Fibroblast of skin of right biceps (primary cell): Measurements from ENCODE around the gene SENP8.
A peak's percentile ranks its signal among the peaks of the same experiment; 100 is the strongest.
"Not testable (repeated sequence)": the region's sequence is repeated elsewhere in the genome, so short reads cannot be mapped to it uniquely, and the experiment has no call there.

Experiments used
- DNase-seq: peaks from one replicate; pipeline ENCODE4 v3.0.0-alpha.2; 2013

The SENP8 gene

DNA sequence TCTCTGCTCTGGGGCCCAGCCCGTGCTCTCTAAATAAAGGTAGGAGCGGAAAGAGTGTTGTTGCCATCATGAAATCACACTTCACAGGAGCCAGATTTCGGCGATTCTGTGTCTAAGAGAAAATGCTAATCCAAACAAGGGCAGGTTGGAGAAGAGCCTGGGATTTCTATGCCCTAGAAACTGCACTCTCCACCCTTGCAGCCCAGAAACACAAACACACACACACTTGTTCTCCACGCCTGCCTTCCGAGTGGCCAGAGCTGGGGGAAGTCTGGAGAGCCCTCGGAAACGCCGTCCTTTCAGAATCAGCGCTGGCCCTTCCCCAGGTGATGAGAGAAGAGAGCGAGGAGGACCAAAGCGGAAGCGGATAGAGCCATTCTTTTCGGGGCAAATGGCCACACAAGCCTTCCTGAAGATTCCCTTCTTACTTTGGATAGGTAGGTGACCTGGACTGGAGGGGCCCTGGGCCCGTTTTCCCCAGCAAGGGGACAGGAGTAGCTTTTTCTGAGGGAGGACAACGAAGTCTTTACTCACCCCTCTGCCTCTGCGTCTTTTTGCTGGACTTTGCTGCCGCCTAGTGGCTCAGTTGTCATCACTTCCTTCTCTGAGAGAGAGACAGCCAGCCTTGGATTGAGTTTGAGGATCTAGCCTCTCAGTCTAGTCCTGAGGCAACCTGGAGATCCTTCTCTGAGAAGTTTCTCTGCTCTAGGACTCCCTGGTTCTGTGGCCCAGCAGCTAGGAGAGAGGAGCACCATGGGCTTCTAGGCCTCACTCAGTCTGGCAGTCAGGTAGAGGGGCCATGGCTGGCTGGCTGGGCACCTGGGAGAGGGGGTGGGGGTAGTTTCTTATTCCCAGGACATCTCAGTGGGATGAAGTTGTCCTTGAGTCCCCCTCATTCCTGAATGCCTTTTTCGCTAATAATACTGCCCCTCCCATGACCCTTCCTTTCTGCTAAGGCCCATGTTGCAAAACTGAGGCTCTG lies 37.7 kb downstream of the SENP8 start:
- peak; percentile 74 for DNase-seq

- DNase-seq, result no peak
Observed at GRCh38 chr15:72156928-72157327, 38.7 kb downstream of the SENP8 start.

GRCh38 chr15:72160696-72161245 lies 42.6 kb downstream of the SENP8 start:
- no peak for DNase-seq

DNA sequence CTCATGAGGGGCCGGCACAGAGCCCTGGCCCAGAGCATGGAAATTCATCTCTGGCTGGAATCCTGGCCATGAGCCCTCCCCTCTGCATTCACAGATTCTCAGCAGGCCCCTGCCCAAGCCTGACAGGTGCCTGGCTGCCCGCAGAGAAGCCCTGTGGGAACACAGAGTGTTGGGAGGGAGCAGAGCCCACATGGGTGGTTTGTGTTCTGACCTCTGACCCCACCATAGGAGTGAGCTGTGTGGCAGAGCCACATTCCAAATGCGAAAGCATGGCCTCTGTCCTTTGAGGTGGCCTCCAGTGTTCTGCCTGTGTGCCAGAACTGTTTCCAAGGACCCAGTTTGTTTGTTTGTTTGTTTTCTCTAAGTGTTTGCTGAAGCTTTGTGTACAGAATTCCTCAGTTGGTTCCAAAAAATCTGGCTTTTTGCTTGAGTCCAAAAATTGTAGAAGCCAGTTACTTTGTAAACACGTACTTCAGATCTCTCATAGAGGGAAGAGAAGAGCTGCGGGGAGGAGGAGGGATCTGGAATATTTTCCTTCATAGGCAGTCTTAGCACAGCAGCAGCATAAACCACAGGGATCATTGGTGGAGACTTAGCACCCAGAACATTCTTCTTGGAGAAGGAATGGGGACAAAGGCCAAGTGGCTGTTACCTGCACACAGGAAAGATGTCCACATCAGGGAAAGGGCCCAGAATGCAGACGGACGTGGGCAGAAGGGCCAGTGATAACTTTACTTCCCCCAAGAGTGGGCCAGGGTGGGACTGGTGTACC lies 43.3 kb downstream of the SENP8 start:
- DNase-seq, result no peak

DNA sequence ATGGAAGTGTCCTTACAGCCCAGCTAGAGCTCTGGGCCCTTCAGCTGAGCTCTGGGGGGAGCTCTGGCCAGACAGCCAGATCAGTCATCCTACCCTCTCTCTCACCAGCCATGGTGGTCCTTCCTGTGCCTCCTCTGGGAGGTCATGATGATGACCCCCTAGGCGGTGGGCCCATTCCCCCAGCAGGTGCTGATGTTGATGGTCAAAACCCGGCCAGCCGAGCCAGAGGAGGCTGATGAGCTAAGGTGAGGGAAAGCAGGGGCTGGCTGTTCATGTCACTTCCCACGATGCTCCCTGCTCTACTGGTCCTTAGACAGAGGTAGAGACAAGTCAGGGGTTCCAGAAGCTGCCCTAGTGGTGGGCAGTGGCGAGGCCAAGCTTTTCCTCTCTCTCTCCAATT lies 44.4 kb downstream of the SENP8 start:
- DNase-seq, result no peak

- no peak for DNase-seq
Observed at GRCh38 chr15:72163719-72164118, 45.5 kb downstream of the SENP8 start.

DNA sequence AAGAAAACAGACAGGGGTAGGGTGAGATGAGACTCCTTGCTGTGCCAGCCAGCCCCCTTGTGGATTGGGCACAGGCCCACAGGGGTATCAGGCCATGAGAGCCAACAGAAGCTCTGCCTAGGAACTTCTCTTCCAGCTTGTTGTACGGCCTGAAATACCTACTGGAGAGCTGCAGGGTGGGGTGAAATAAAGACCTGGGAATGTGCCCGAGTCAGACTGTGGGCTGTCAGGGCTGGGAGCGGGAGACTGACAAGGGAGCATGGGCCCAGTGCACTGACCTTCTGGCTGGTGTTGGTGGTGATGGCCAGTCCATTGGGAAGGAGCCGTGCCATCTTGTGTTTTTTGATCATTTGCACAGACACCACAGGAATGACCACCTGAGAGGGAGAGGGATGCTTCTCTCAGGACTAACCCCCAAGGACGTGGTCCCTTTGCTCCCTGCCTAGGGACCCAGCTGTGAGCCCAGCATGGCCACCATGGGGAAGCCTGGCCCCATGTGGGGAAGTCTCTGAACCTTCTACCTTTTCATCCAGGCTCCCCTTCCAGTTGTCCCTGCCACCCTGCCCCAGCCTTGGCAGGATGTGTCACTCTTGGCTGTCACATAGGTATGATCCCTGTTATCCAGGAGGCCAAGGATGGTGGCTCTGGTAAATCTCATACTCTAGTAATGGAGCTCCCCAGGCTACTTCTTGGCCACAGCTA lies 48.7 kb downstream of the SENP8 start:
- DNase-seq, result no peak

DNA sequence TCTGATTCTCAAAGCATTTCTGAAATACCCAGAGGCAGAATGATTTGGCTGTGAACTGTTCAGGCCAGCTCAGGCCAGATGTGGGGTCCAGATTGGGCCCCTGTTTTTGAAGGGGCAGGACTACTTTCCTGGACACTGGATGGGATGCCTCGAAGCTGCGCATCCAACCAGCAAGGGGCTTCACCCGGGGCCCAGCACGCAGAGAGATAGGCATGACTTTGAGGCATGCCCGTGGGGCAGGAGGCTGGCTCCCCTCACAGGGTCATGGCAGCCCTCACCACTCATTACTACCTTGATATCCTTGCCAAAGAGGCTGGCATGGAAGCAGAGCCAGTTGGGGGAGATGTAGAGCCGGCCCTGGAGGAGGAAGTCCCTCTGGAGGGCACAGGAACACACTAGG lies 49.2 kb downstream of the SENP8 start:
- DNase-seq, result no peak

DNA sequence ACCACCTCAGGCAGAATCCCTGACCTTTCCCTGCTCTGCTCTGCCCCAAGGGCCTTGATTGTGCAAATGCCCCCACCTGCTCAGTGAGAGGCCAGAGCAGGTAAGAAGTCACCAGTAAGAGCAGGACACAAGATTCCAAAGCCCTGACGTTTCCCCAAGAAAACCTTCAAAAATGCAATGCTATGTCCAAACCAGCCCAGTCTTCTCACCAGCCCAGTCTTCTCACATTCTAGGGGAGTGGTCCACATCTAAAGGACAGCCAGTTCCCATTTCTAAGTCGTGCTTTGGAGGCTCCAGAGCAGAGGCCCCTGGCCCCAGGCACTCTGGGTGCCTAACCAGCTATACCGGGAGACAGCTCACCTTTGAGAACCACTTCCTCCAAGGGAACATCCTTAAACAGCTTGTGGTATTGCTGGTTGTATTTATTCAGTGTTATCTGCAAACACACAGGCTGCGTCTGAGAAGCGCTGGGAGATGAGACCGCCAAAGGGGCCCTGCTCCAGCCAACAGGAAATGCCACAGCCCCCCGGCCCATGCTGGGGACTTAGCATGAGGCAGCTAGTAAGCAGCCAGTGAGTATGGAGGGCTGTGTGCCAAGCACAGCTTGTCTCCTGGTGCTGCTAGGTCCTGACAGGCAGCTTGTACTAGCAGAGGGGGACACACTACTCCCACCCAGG lies 50.1 kb downstream of the SENP8 start:
- DNase-seq, result peak; percentile 58

DNA sequence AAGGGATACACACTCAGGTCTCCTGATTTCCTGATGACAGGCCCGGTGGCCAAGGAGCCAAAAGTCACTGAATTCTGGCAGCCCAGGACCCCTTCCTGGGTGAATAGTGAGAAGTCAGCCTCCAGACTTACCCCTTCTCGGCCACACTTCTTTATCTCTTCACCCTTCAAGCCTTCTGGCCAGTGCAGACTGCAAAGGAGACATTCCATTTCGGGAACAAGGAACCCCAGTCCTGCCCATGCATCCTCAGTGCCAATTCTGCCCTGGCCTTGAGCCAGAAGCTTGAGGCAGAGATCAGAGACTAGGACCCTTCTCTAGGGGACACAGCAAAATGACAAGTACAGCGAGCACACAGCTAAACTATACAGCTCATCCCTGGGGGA lies 50.6 kb downstream of the SENP8 start:
- DNase-seq, result no peak

- DNase-seq, result no peak
Observed at GRCh38 chr15:72169236-72169920, 51.2 kb downstream of the SENP8 start.

DNA sequence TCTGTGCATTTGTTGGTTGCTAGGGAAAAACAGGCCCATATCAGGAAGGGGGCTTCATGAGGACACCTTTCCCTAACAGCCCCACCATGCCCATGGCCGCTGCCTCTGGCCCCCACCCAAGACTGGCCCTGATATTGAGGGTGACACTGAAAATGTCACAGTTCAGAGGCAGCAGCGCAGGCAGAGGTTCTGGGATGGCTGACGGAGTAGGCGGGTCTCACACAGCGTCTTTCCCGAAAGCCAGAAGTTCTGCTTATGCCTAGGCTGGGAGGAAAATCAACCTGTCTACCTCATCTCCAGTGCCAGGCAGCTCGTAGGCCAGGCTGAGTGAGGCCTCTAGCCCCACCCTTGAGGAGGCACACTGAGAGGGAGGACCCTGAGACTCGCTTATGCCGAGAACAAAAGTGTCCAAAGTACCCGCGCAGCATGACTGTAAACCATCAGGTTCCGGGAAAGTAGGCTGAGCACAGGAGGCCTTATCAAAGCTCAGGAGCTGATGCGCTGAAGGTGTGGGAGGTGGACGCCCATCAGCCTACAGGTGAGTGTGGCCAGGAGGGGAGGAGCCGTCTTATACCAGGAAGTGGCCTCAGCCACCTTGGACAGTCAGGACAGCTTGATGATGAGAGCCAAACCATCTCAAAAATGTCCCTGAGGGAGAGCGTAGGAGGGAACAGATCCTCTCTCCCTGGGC lies 51.9 kb downstream of the SENP8 start:
- DNase-seq, result no peak

DNA sequence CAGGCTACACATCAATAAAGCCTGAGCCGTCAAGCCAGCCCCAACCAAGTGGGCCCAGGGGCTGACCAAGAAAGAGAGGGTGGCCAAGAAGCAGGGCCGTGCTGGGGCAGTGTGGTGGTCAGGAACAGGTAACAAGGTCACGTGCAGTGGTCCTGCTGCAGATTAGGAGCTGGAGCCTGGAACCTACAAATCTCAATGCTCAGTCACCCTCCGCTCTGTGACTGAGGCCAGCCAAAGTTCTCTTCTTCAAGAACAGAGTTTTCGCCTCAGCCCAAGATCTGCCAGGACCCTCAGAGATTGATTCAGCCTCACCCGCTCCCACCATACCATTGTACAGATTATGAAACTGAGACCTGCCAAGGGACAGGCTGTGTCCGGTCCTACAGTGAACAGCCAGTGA lies 52.5 kb downstream of the SENP8 start:
- DNase-seq, result no peak

- DNase-seq, result not testable (repeated sequence)
Observed at GRCh38 chr15:72171978-72172377, 53.8 kb downstream of the SENP8 start.

DNA sequence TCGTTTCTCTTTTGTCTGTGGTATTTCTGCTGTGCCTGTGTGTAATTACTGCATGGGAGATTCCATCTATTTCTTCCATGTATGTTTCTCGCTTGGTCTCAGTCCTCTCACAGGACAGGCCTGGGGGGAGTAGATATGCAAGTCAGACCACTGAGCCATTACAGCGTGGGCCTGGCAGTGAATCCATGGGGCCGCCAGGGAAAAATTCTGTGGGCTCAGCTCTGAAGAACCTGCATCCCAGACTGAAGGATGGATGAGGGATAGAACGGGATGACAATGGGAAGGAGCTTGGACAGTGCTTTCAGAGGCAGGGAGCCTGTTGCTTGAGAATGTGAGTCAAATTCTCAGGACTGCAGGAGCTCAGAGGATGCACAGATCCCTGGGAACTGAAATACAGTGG lies 54.6 kb downstream of the SENP8 start:
- DNase-seq, result no peak

GRCh38 chr15:72173401-72173800 lies 55.2 kb downstream of the SENP8 start:
- no peak for DNase-seq

DNA sequence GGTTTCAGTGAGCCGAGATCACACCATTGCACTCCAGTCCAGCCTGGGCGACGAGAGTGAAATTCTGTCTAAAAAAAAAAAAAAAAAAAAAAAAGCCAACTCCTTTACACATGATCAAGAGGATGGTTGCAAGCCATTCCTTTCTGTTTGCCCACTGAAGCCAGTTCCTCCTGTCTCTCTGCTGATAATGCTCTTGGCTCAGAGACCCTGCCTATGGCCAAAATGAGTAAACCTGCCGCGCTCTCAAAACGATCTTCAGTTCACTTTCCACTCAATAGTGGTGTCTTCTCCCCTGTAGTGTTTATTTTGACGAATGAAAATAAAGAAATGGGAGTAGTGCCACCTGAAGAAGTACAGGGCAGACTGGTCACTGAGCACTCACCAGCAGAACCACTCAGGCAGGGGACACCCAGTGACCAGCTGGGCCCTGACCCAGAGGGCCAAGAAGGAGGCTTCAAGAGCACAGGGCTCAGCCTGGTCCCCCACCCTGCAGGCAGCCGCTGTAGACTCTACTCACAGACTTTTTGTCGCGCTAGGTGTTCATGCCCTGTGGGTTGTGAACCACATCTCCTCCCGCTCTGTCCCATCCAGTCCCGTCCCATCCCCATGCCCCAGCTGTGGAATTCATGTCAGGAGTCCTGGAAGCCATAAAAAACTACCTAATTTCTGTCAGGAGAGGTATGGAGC lies 55.8 kb downstream of the SENP8 start:
- DNase-seq, result no peak

GRCh38 chr15:72174551-72175165 lies 56.5 kb downstream of the SENP8 start:
- DNase-seq, result no peak

DNA sequence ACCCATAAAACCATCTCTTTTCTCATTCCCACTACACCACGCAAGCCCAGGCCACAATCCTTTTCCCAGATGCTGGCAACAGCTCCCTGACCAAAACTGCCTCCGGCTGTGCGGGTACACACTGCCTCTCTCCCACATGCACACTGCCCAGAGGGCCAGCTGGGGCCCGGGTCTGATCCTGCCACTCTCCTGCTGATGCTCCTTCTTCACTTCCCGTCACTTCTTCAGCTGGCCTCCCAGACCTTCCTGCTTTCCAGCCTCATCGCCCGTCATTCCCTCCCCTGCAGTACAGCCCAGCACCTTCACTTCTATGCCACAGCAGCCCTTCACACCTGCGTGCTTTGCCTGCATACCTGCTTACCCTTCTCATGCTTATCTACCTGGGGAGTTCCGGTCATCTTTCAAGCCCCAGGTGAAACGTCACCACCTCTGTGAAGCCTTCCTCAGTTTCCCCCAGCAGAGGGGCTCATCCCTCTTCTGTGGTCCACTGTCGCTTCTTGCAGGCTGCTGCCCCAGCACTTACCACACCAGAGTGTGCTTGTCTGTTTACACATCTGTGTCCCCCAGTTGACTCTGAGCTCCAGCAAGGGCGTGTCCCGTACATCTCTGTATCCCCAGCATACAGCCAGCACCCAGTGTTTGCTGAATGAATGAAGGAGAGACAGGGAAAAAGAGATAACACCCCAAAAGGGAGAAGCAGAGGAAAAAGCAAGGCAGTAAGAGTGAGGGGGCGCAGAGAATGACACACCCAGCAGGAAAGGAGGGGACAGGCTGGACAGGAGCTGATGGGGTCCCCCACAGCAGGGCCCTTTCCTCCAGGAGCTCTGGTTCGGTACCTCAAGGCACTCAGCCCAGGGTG lies 57.2 kb downstream of the SENP8 start:
- no peak for DNase-seq
